Lower leg skin (tissue), 3 donors: ENCODE results near the gene SORD.

Experiments
- CTCF ChIP-seq, 3 donors: fragments of 450-650 bp; IDR thresholded peaks; one replicate each; pipeline ENCODE4 v1.5.1; 2016; ENCODE audit warnings: antibody characterized with exemption in 3 of 3, mild to moderate bottlenecking in 3 of 3, moderate library complexity in 2 of 3
- POLR2A ChIP-seq, 2 donors: fragments of 450-650 bp; IDR thresholded peaks; one replicate each; pipeline ENCODE4 v1.6.1; 2016 to 2017; ENCODE audit warnings: antibody characterized with exemption in 2 of 2, mild to moderate bottlenecking in 1 of 2, moderate library complexity in 1 of 2

- no peak for TF ChIP-seq CTCF (IDR thresholded peaks at IDR 0.05)
- TF ChIP-seq POLR2A (IDR thresholded peaks at IDR 0.05): no peak
Observed at GRCh38 chr15:45088801-45089711, 66.1 kb downstream of the SORD start.
